H9 (cell line): ENCODE data around the gene IRF4. TPM values are rescaled to one million over a fixed set of nuclear protein-coding genes. Genes with fewer than 3 reads are reported as not detected.

Experiments
- DNase-seq: peaks from one replicate; pipeline ENCODE4 v3.0.0-alpha.2; 2017
- H2AFZ ChIP-seq: one replicate; pipeline ENCODE4 v1.6.1; 2013; ENCODE audit warnings: mild to moderate bottlenecking, low read length, control low read depth, moderate library complexity
- H2AK5ac ChIP-seq: 2 replicates; pipeline ENCODE4 v1.6.1; 2013; ENCODE audit warnings: low read length, control low read depth, mixed read lengths; ENCODE audit not compliant: insufficient read length
- H2BK120ac ChIP-seq: one replicate; pipeline ENCODE4 v1.6.1; 2013; ENCODE audit warnings: low read depth, mild to moderate bottlenecking, low read length, control low read depth, inconsistent platforms; ENCODE audit not compliant: poor library complexity, severe bottlenecking
- H2BK12ac ChIP-seq: 2 replicates; pipeline ENCODE4 v1.6.1; 2013; ENCODE audit warnings: low read length, control low read depth, mixed read lengths, low read depth; ENCODE audit not compliant: insufficient read length
- H2BK15ac ChIP-seq: 2 replicates; pipeline ENCODE4 v1.6.1; 2013; ENCODE audit warnings: low read depth, low read length, control low read depth
- H2BK20ac ChIP-seq: one replicate; pipeline ENCODE4 v1.6.1; 2013; ENCODE audit warnings: low read depth, mild to moderate bottlenecking, low read length, control low read depth, inconsistent platforms; ENCODE audit not compliant: poor library complexity, severe bottlenecking
- H2BK5ac ChIP-seq: 2 replicates; pipeline ENCODE4 v1.6.1; 2013; ENCODE audit warnings: low read length, control low read depth, mixed read lengths; ENCODE audit not compliant: insufficient read length
- H3K14ac ChIP-seq: 2 replicates; pipeline ENCODE4 v1.6.1; 2013; ENCODE audit warnings: low read length, control low read depth; ENCODE audit not compliant: insufficient read depth
- H3K18ac ChIP-seq: 2 replicates; pipeline ENCODE4 v1.6.1; 2013; ENCODE audit warnings: low read depth, mild to moderate bottlenecking, mixed read lengths, low read length, control low read depth; ENCODE audit not compliant: insufficient read length
- H3K23ac ChIP-seq: 2 replicates; pipeline ENCODE4 v1.6.1; 2013; ENCODE audit warnings: low read length, control low read depth, mixed read lengths, low read depth; ENCODE audit not compliant: insufficient read length
- H3K23me2 ChIP-seq: 2 replicates; pipeline ENCODE4 v1.6.1; 2013; ENCODE audit warnings: low read depth, mild to moderate bottlenecking, mixed read lengths, low read length, control low read depth; ENCODE audit not compliant: insufficient read length, poor library complexity, severe bottlenecking
- H3K27ac ChIP-seq: 2 replicates; pipeline ENCODE4 v1.5.1; 2013; ENCODE audit warnings: low read length, control low read depth, mixed read lengths, low read depth; ENCODE audit not compliant: insufficient read length
- H3K27me3 ChIP-seq: 2 replicates; pipeline ENCODE4 v1.6.1; 2013; ENCODE audit warnings: low read length, control low read depth, inconsistent platforms; ENCODE audit not compliant: insufficient read depth
- H3K4ac ChIP-seq: 2 replicates; pipeline ENCODE4 v1.6.1; 2013; ENCODE audit warnings: low read depth, mild to moderate bottlenecking, control low read depth, inconsistent platforms, low read length, moderate library complexity
- H3K4me1 ChIP-seq: 2 replicates; pipeline ENCODE4 v1.6.1; 2013; ENCODE audit warnings: low read length, control low read depth, inconsistent platforms; ENCODE audit not compliant: insufficient read depth
- H3K4me2 ChIP-seq: 2 replicates; pipeline ENCODE4 v1.6.1; 2013; ENCODE audit warnings: low read length, control low read depth, mixed read lengths; ENCODE audit not compliant: insufficient read length, insufficient read depth
- H3K56ac ChIP-seq: 2 replicates; pipeline ENCODE4 v1.6.1; 2013; ENCODE audit warnings: low read depth, mild to moderate bottlenecking, mixed read lengths, low read length, control low read depth; ENCODE audit not compliant: insufficient read length
- H3K79me1 ChIP-seq: 2 replicates; pipeline ENCODE4 v1.6.1; 2013; ENCODE audit warnings: low read depth, mild to moderate bottlenecking, moderate library complexity, low read length, control low read depth, inconsistent platforms; ENCODE audit not compliant: insufficient read depth, poor library complexity, severe bottlenecking
- H3K79me2 ChIP-seq: 2 replicates; pipeline ENCODE4 v1.6.1; 2013; ENCODE audit warnings: low read length, control low read depth, inconsistent platforms; ENCODE audit not compliant: insufficient read depth
- H3K9ac ChIP-seq: 2 replicates; pipeline ENCODE4 v1.6.1; 2013; ENCODE audit warnings: low read length, control low read depth, mixed read lengths; ENCODE audit not compliant: insufficient read length; ENCODE audit errors: extremely low read depth
- H3K9me3 ChIP-seq: one replicate; pipeline ENCODE4 v1.6.1; 2013; ENCODE audit warnings: low read depth, low read length, inconsistent platforms; ENCODE audit not compliant: control insufficient read depth
- H3T11ph ChIP-seq: one replicate; pipeline ENCODE4 v1.6.1; 2013; ENCODE audit warnings: mild to moderate bottlenecking, low read length, control low read depth, inconsistent platforms
- H4K20me1 ChIP-seq: one replicate; pipeline ENCODE4 v1.6.1; 2013; ENCODE audit not compliant: control insufficient read depth, insufficient read length, insufficient read depth
- H4K5ac ChIP-seq: 2 replicates; pipeline ENCODE4 v1.6.1; 2013; ENCODE audit warnings: low read depth, mild to moderate bottlenecking, mixed read lengths, low read length, control low read depth; ENCODE audit not compliant: insufficient read length
- H4K8ac ChIP-seq: replicated peaks from 2 replicates; pipeline ENCODE4 v1.6.1; 2013; ENCODE audit warnings: low read length, control low read depth, mixed read lengths, low read depth; ENCODE audit not compliant: insufficient read length
- H4K91ac ChIP-seq: 2 replicates; pipeline ENCODE4 v1.6.1; 2013; ENCODE audit warnings: low read depth, mild to moderate bottlenecking, moderate library complexity, mixed read lengths, low read length, control low read depth; ENCODE audit not compliant: insufficient read length
- H3K27ac Mint-ChIP-seq, 3 experiments: 2 replicates in 2 of 3; 3 replicates in 1 of 3; pipeline ENCODE4 v1.8.0; 2020 to 2021; ENCODE audit warnings: mixed read lengths in 3 of 3, mild to moderate bottlenecking in 1 of 3, moderate library complexity in 1 of 3
- H3K27me3 Mint-ChIP-seq: 2 replicates; pipeline ENCODE4 v1.8.0; 2021; ENCODE audit warnings: low read depth, mild to moderate bottlenecking, moderate library complexity, mixed read lengths
- H3K36me3 Mint-ChIP-seq, 3 experiments: 2 replicates in 2 of 3; 3 replicates in 1 of 3; pipeline ENCODE4 v1.8.0; 2020 to 2021; ENCODE audit warnings: low read depth in 3 of 3, mixed read lengths in 3 of 3; ENCODE audit not compliant: insufficient read depth in 1 of 3
- H3K4me1 Mint-ChIP-seq, 2 experiments: 2 replicates each; pipeline ENCODE4 v1.8.0; 2020; ENCODE audit warnings: mixed read lengths in 2 of 2
- H3K4me3 Mint-ChIP-seq, 2 experiments: 2 replicates in 1 of 2; 3 replicates in 1 of 2; pipeline ENCODE4 v1.8.0; 2020 to 2021; ENCODE audit warnings: mild to moderate bottlenecking in 2 of 2, mixed read lengths in 2 of 2, moderate library complexity in 1 of 2
- H3K9me3 Mint-ChIP-seq, 2 experiments: 2 replicates in 1 of 2; 3 replicates in 1 of 2; pipeline ENCODE4 v1.8.0; 2020; ENCODE audit warnings: mild to moderate bottlenecking in 2 of 2, mixed read lengths in 2 of 2, moderate library complexity in 1 of 2
- WGBS: extraction: QIAGEN DNeasy Blood & Tissue Kit; methylation state at CpG from one replicate; pipeline ENCODE4 v1.1.7; 2013; ENCODE audit warnings: missing lambda C conversion rate, low lambda C conversion rate, mixed read lengths; ENCODE audit not compliant: insufficient read length; ENCODE audit errors: extremely low coverage; 5-methylcytosine and 5-hydroxymethylcytosine counted together
- total RNA-seq: library from RNA; stranded (reverse); gene quantifications from 2 replicates; pipeline ENCODE4 v1.2.1, GENCODE V29; 2021
- TF ChIP-seq, protein P1 (sequence below): fragments of 200-600 bp; sonication (generic); conservative IDR thresholded peaks from 3 replicates; pipeline ENCODE4 v1.8.0; 2021; ENCODE audit warnings: antibody characterized with exemption, mild to moderate bottlenecking

The IRF4 gene
- total RNA-seq, 1 experiment from 2014 or later, result 0.31 TPM

DNA sequence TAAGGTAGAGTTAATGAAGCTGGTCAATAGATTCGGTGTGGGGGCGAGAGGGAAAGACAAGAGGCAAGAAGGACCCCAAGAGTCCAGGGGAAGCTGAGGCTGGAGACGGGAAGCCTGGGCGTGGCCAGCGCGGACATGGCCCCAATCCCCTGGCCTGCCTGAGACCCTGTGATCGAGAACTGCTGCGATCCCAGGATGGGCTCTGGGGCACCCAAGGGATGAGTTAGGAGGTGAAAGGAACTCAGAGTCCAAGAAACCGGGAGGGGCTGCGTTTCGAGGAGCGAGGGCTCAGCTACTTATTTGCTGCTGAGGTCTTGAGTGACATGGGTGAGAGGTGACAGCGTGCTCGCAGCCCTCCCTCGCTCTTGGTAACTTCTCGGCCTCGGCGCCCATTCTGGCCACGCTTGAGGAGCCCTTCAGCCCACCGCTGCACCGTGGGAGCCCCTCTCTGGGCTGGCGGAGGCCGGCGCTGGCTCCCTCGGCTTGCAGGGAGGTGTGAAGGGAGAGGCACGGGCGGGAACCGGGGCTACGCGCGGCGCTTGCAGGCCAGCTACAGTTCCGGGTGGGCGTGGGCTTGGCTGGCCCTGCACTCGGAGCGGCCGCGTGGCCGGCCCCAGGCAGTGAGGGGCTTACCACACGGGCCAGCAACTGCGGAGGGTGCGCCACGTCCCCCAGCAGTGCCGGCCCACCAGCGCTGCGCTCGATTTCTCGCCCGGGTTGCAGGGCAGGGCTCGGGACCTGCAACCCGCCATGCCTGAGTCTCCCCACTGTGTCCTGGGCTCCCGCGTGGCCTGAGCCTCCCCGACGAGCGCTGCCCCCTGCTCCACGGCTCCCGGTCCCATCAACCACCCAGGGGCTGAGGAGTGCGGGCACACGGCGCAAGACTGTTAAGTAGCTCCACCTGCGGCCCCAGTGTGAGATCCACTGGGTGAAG, 58.2 kb downstream of the IRF4 start:
- H2BK20ac ChIP-seq, result no peak overlapping the region
- peaks cover 15 to 23% of the 10 kb centered on the region in 2 experiments for H3K9me3 Mint-ChIP-seq
- WGBS, result no CpG with 5 or more reads among the region's 62 CpGs
- H3K27ac Mint-ChIP-seq, result no peak overlapping the region
- no peak overlapping the region for H2BK15ac ChIP-seq
- H2BK120ac ChIP-seq, result no peak overlapping the region
- no peak overlapping the region for H2BK12ac ChIP-seq
- no peaks in the 10 kb centered on the region for H3K79me2 ChIP-seq
- H3K4me2 ChIP-seq, result no peak overlapping the region
- H3K23ac ChIP-seq, result no peak overlapping the region
- H3K27ac ChIP-seq, result no peak overlapping the region
- H3K36me3 Mint-ChIP-seq, result peaks cover 3 to 22% (median 11%) of the 10 kb centered on the region in 3 experiments; a peak in 6 of 7 replicates
- no peak overlapping the region for H3T11ph ChIP-seq
- H3K9ac ChIP-seq, result no peak overlapping the region
- H3K27me3 Mint-ChIP-seq, result no peaks in the 10 kb centered on the region
- H2BK5ac ChIP-seq, result no peak overlapping the region
- no peaks in the 10 kb centered on the region for H3K27me3 ChIP-seq
- H3K9me3 ChIP-seq, result peaks cover 6% of the 10 kb centered on the region
- no peak overlapping the region for H4K91ac ChIP-seq
- no peak overlapping the region for H3K4ac ChIP-seq
- no peak overlapping the region for H3K18ac ChIP-seq
- no peaks in the 10 kb centered on the region for H3K23me2 ChIP-seq
- no peak overlapping the region for H3K14ac ChIP-seq
- no peak overlapping the region for H3K4me3 Mint-ChIP-seq
- H4K5ac ChIP-seq, result no peak overlapping the region
- H2AFZ ChIP-seq, result no peak overlapping the region
- H4K8ac ChIP-seq, result no peak overlapping the region
- H2AK5ac ChIP-seq, result no peak overlapping the region
- no peaks in the 10 kb centered on the region for H3K4me1 ChIP-seq
- TF ChIP-seq, protein P1, sequence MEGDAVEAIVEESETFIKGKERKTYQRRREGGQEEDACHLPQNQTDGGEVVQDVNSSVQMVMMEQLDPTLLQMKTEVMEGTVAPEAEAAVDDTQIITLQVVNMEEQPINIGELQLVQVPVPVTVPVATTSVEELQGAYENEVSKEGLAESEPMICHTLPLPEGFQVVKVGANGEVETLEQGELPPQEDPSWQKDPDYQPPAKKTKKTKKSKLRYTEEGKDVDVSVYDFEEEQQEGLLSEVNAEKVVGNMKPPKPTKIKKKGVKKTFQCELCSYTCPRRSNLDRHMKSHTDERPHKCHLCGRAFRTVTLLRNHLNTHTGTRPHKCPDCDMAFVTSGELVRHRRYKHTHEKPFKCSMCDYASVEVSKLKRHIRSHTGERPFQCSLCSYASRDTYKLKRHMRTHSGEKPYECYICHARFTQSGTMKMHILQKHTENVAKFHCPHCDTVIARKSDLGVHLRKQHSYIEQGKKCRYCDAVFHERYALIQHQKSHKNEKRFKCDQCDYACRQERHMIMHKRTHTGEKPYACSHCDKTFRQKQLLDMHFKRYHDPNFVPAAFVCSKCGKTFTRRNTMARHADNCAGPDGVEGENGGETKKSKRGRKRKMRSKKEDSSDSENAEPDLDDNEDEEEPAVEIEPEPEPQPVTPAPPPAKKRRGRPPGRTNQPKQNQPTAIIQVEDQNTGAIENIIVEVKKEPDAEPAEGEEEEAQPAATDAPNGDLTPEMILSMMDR, result no peak
- H3K4me1 Mint-ChIP-seq, result no peaks in the 10 kb centered on the region
- H3K79me1 ChIP-seq, result no peaks in the 10 kb centered on the region
- H3K56ac ChIP-seq, result no peak overlapping the region
- H4K20me1 ChIP-seq, result no peaks in the 10 kb centered on the region
- peak; percentile 18 for DNase-seq
